SK-N-MC (cell line): Measurements from ENCODE around the gene PARP6.
A peak's percentile ranks its signal among the peaks of the same experiment; 100 is the strongest.

Experiments used
- DNase-seq: peaks from one replicate; pipeline ENCODE4 v3.0.0-alpha.2; 2011; ENCODE audit warnings: low read depth, low spot score
- H3K27ac ChIP-seq: fragments of 200-600 bp; sonication (generic); 2 replicates; pipeline ENCODE4 v1.5.1; 2016; ENCODE audit warnings: mixed run types
- H3K36me3 ChIP-seq: fragments of 200-600 bp; sonication (generic); 2 replicates; pipeline ENCODE4 v1.6.1; 2017; ENCODE audit warnings: antibody characterized with exemption, low read length, mixed read lengths; ENCODE audit not compliant: insufficient read depth
- H3K4me3 ChIP-seq: fragments of 200-600 bp; sonication (generic); 2 replicates; pipeline ENCODE4 v1.5.1; 2016
- H3K9ac ChIP-seq: fragments of 200-600 bp; sonication (generic); 2 replicates; pipeline ENCODE4 v1.8.0; 2017; ENCODE audit warnings: mixed run types, mixed read lengths; ENCODE audit not compliant: insufficient read length
- H3K9me3 ChIP-seq: fragments of 200-600 bp; sonication (generic); 2 replicates; pipeline ENCODE4 v1.6.1; 2017; ENCODE audit warnings: low read depth, mild to moderate bottlenecking, antibody characterized with exemption, low read length, moderate library complexity, mixed read lengths
- EZH2 ChIP-seq: fragments of 200-600 bp; sonication (generic); IDR thresholded peaks from one replicate; pipeline ENCODE4 v1.6.1; 2017; ENCODE audit warnings: antibody characterized with exemption
- FOXP2 ChIP-seq: optimal IDR thresholded peaks from 2 replicates; pipeline ENCODE3; 2011; ENCODE audit warnings: mild to moderate bottlenecking, moderate library complexity; ENCODE audit not compliant: insufficient read depth; ENCODE audit errors: extremely low read length, control extremely low read depth
- POLR2AphosphoS5 ChIP-seq: IDR thresholded peaks from 2 replicates; pipeline ENCODE4 v1.6.1; 2012; ENCODE audit warnings: mild to moderate bottlenecking, low read depth, low read length, borderline replicate concordance

The PARP6 gene

GRCh38 chr15:72230197-72231065 lies 41.9 kb downstream of the PARP6 start:
- TF ChIP-seq POLR2AphosphoS5 (peak; percentile 61; the same call in 1 of the 2 replicates), FOXP2 (no peak)
- no peaks in the 10 kb centered on the region for H3K9me3 ChIP-seq
- H3K4me3 ChIP-seq = peak overlapping the region; percentile 96
- no peak for DNase-seq
- H3K9ac ChIP-seq = peak overlapping the region; percentile 78
- H3K36me3 ChIP-seq = peaks cover 6% of the 10 kb centered on the region
- H3K27ac ChIP-seq = peak overlapping the region; percentile 69

GRCh38 chr15:72229947-72230196 lies 42.5 kb downstream of the PARP6 start:
- TF ChIP-seq FOXP2 (no peak), POLR2AphosphoS5 (no peak), EZH2 (no peak)
- H3K27ac ChIP-seq = peak overlapping the region; percentile 69
- H3K9me3 ChIP-seq = no peaks in the 10 kb centered on the region
- peaks cover 8% of the 10 kb centered on the region for H3K36me3 ChIP-seq
- peak overlapping the region; percentile 96 for H3K4me3 ChIP-seq
- peak overlapping the region; percentile 78 for H3K9ac ChIP-seq
- no peak for DNase-seq

- no peak for DNase-seq
- peaks cover 11% of the 10 kb centered on the region for H3K36me3 ChIP-seq
- TF ChIP-seq EZH2 (no peak), POLR2AphosphoS5 (no peak), FOXP2 (no peak)
- peak overlapping the region; percentile 96 for H3K4me3 ChIP-seq
- no peaks in the 10 kb centered on the region for H3K9me3 ChIP-seq
- H3K27ac ChIP-seq = peak overlapping the region; percentile 69
- H3K9ac ChIP-seq = peak overlapping the region; percentile 78
These were observed 43.0 kb downstream of the PARP6 start for GRCh38 chr15:72229076-72229946.

GRCh38 chr15:72227720-72228119 lies 44.6 kb downstream of the PARP6 start:
- peak overlapping the region; percentile 69 for H3K27ac ChIP-seq
- TF ChIP-seq EZH2 (no peak), POLR2AphosphoS5 (no peak), FOXP2 (no peak)
- H3K4me3 ChIP-seq = peak overlapping the region; percentile 96
- H3K9me3 ChIP-seq = no peaks in the 10 kb centered on the region
- no peak for DNase-seq
- no peak overlapping the region for H3K9ac ChIP-seq
- H3K36me3 ChIP-seq = peaks cover 26% of the 10 kb centered on the region

GRCh38 chr15:72227192-72227586 lies 45.2 kb downstream of the PARP6 start:
- TF ChIP-seq FOXP2 (no peak), EZH2 (no peak), POLR2AphosphoS5 (no peak)
- Histone ChIP-seq H3K27ac (peak overlapping the region; percentile 27; the same call in 1 of the 2 replicates), H3K9me3 (no peaks in the 10 kb centered on the region), H3K36me3 (peaks cover 26% of the 10 kb centered on the region), H3K4me3 (peak overlapping the region; percentile 28), H3K9ac (no peak overlapping the region)
- DNase-seq = no peak

- no peak overlapping the region for H3K9ac ChIP-seq
- H3K9me3 ChIP-seq = no peaks in the 10 kb centered on the region
- no peak for DNase-seq
- H3K4me3 ChIP-seq = no peak overlapping the region
- TF ChIP-seq EZH2 (no peak), FOXP2 (no peak), POLR2AphosphoS5 (no peak; the same call in 1 of the 2 replicates)
- peaks cover 60% of the 10 kb centered on the region for H3K36me3 ChIP-seq
- no peak overlapping the region for H3K27ac ChIP-seq
These were observed 49.1 kb downstream of the PARP6 start for GRCh38 chr15:72223278-72223677.

- H3K9ac ChIP-seq = no peak overlapping the region
- no peaks in the 10 kb centered on the region for H3K9me3 ChIP-seq
- H3K36me3 ChIP-seq = peaks cover 69% of the 10 kb centered on the region
- H3K27ac ChIP-seq = no peak overlapping the region
- TF ChIP-seq EZH2 (no peak), POLR2AphosphoS5 (peak; percentile 6; the same call in 1 of the 2 replicates), FOXP2 (no peak)
- no peak for DNase-seq
- no peak overlapping the region for H3K4me3 ChIP-seq
These were observed 50.0 kb downstream of the PARP6 start for GRCh38 chr15:72222393-72222792.

- H3K27ac ChIP-seq = no peak overlapping the region
- no peak for TF ChIP-seq POLR2AphosphoS5
- TF ChIP-seq EZH2 = no peak
- TF ChIP-seq FOXP2 = no peak
- no peak overlapping the region for H3K4me3 ChIP-seq
- H3K36me3 ChIP-seq = peaks cover 82% of the 10 kb centered on the region
- no peak for DNase-seq
- H3K9ac ChIP-seq = peak overlapping the region; percentile 38
- no peaks in the 10 kb centered on the region for H3K9me3 ChIP-seq
These were observed 51.7 kb downstream of the PARP6 start for GRCh38 chr15:72220687-72221086.
